HEK293T (cell line): Measurements from ENCODE around the gene KIF17.

Experiments used
- CTCF ChIA-PET: fragments of 350-600 bp; formaldehyde crosslinking; extraction: SDS; loops from one replicate; lab custom pipeline; 2021; ENCODE audit warnings: antibody characterized with exemption, inconsistent platforms; lab: Yijun Ruan, JAX
- POLR2A ChIA-PET: fragments of 350-600 bp; formaldehyde crosslinking; extraction: SDS; loops from one replicate; lab custom pipeline; 2020; ENCODE audit warnings: antibody characterized with exemption, inconsistent platforms; lab: Yijun Ruan, JAX
- DNase-seq: peaks from one replicate; pipeline ENCODE4 v3.0.0; 2012; ENCODE audit warnings: mixed read lengths; ENCODE audit errors: extremely low spot score
- ARNT ChIP-seq: fragments of 450-650 bp; IDR thresholded peaks from 2 replicates; pipeline ENCODE4 v1.6.1; 2017; ENCODE audit warnings: mild to moderate bottlenecking
- BHLHE40 ChIP-seq: fragments of 450-650 bp; IDR thresholded peaks from 2 replicates; pipeline ENCODE4 v1.6.1; 2016; ENCODE audit warnings: mild to moderate bottlenecking, moderate library complexity, borderline replicate concordance
- CTBP1 ChIP-seq: fragments of 450-650 bp; IDR thresholded peaks from 2 replicates; pipeline ENCODE4 v1.6.1; 2016; ENCODE audit warnings: borderline replicate concordance
- ELF4 ChIP-seq: fragments of 450-650 bp; IDR thresholded peaks from 2 replicates; pipeline ENCODE4 v1.6.1; 2017; ENCODE audit warnings: antibody characterized with exemption
- FOXA1 ChIP-seq: fragments of 450-650 bp; IDR thresholded peaks from 2 replicates; pipeline ENCODE4 v1.6.1; 2016; ENCODE audit warnings: mild to moderate bottlenecking
- FOXK2 ChIP-seq: fragments of 450-650 bp; IDR thresholded peaks from 2 replicates; pipeline ENCODE4 v1.6.1; 2016; ENCODE audit warnings: mild to moderate bottlenecking
- FOXM1 ChIP-seq: fragments of 450-650 bp; IDR thresholded peaks from 2 replicates; pipeline ENCODE4 v1.6.1; 2017; ENCODE audit warnings: mild to moderate bottlenecking, borderline replicate concordance
- HDGF ChIP-seq: fragments of 450-650 bp; IDR thresholded peaks from 2 replicates; pipeline ENCODE4 v1.6.1; 2017; ENCODE audit warnings: antibody characterized with exemption, borderline replicate concordance
- L3MBTL2 ChIP-seq: fragments of 450-650 bp; conservative IDR thresholded peaks from 2 replicates; pipeline ENCODE4 v1.6.1; 2016; ENCODE audit warnings: mild to moderate bottlenecking
- LEF1 ChIP-seq: fragments of 450-650 bp; IDR thresholded peaks from 2 replicates; pipeline ENCODE4 v1.6.1; 2017; ENCODE audit warnings: mild to moderate bottlenecking, borderline replicate concordance
- NFRKB ChIP-seq: fragments of 450-650 bp; IDR thresholded peaks from 2 replicates; pipeline ENCODE4 v1.6.1; 2016; ENCODE audit warnings: mild to moderate bottlenecking, moderate library complexity
- PKNOX1 ChIP-seq: fragments of 450-650 bp; IDR thresholded peaks from 2 replicates; pipeline ENCODE4 v1.6.1; 2016
- SP1 ChIP-seq: fragments of 450-650 bp; IDR thresholded peaks from 2 replicates; pipeline ENCODE4 v1.6.1; 2017
- SUZ12 ChIP-seq: fragments of 450-650 bp; IDR thresholded peaks from 2 replicates; pipeline ENCODE4 v1.6.1; 2016; ENCODE audit warnings: mild to moderate bottlenecking
- TARDBP ChIP-seq: fragments of 450-650 bp; IDR thresholded peaks from 2 replicates; pipeline ENCODE4 v1.6.1; 2016
- ZNF384 ChIP-seq: fragments of 450-650 bp; IDR thresholded peaks from 2 replicates; pipeline ENCODE4 v1.6.1; 2016

Gene KIF17

GRCh38 chr1:20660363-20660762 lies 57.4 kb downstream of the KIF17 start:
- POLR2A ChIA-PET = interaction anchor here (0.9 to 2.1 kb wide), 5 partner anchors 11 to 149 kb away, joined by 3 to 15 read pairs (median 6); no protein-coding TSS in a partner anchor
- TF ChIP-seq PKNOX1 = no peak
- TF ChIP-seq ELF4 = no peak
- TF ChIP-seq CTBP1 = no peak
- TF ChIP-seq HDGF = no peak
- no peak for TF ChIP-seq SUZ12
- TF ChIP-seq TARDBP = no peak
- no peak for TF ChIP-seq ARNT
- no peak for TF ChIP-seq LEF1
- no peak for TF ChIP-seq FOXM1
- no peak for TF ChIP-seq L3MBTL2
- no peak for TF ChIP-seq NFRKB
- no peak for TF ChIP-seq FOXA1
- CTCF ChIA-PET = interaction anchor here (0.7 kb wide), 1 partner anchor 32 kb away, joined by 3 read pairs; no protein-coding TSS in a partner anchor
- no peak for DNase-seq

GRCh38 chr1:20658166-20658915 lies 59.5 kb downstream of the KIF17 start:
- DNase-seq = no peak
- ChIA-PET POLR2A (no interaction called here), CTCF (no interaction called here)

GRCh38 chr1:20657024-20657423 lies 60.8 kb downstream of the KIF17 start:
- ChIA-PET POLR2A (interaction anchor here (0.8 kb wide), 2 partner anchors 9 to 24 kb away, joined by 3 read pairs; partner anchors contain the start of gene PINK1), CTCF (no interaction called here)
- no peak for TF ChIP-seq SUZ12
- TF ChIP-seq FOXA1 = no peak
- TF ChIP-seq ARNT = no peak
- no peak for TF ChIP-seq BHLHE40
- TF ChIP-seq ELF4 = no peak
- no peak for TF ChIP-seq NFRKB
- TF ChIP-seq HDGF = no peak
- TF ChIP-seq CTBP1 = no peak
- no peak for TF ChIP-seq FOXK2
- TF ChIP-seq SP1 = no peak
- TF ChIP-seq ZNF384 = no peak
- TF ChIP-seq L3MBTL2 = no peak
- no peak for TF ChIP-seq PKNOX1
- TF ChIP-seq FOXM1 = no peak
- TF ChIP-seq TARDBP = no peak
- TF ChIP-seq LEF1 = no peak
- DNase-seq = no peak

More at GRCh38 chr1:20658166-20658915, 59.5 kb downstream of the KIF17 start:
- no peak for TF ChIP-seq PKNOX1

- CTCF ChIA-PET = no interaction called here
- no peak for TF ChIP-seq FOXK2
- no peak for TF ChIP-seq TARDBP
- TF ChIP-seq LEF1 = no peak
- TF ChIP-seq PKNOX1 = no peak
- TF ChIP-seq L3MBTL2 = no peak
- TF ChIP-seq HDGF = no peak
- TF ChIP-seq SUZ12 = no peak
- no peak for TF ChIP-seq ARNT
- TF ChIP-seq BHLHE40 = no peak
- TF ChIP-seq ELF4 = no peak
- TF ChIP-seq FOXM1 = no peak
- no peak for TF ChIP-seq NFRKB
- TF ChIP-seq ZNF384 = no peak
- no peak for TF ChIP-seq CTBP1
- no peak for TF ChIP-seq FOXA1
- no peak for TF ChIP-seq SP1
- POLR2A ChIA-PET = no interaction called here
- DNase-seq = no peak
Observed at GRCh38 chr1:20654104-20654690, 63.6 kb downstream of the KIF17 start.

- ChIA-PET CTCF (interaction anchor here (0.7 kb wide), 1 partner anchor 439 kb away, joined by 3 read pairs; no protein-coding TSS in a partner anchor), POLR2A (interaction anchor here (1.2 kb wide), 1 partner anchor 9 kb away, joined by 4 read pairs; the partner anchor contains the start of gene DDOST)
- TF ChIP-seq SUZ12 = no peak
- TF ChIP-seq ELF4 = no peak
- TF ChIP-seq NFRKB = no peak
- TF ChIP-seq CTBP1 = no peak
- no peak for TF ChIP-seq ZNF384
- no peak for TF ChIP-seq BHLHE40
- TF ChIP-seq L3MBTL2 = no peak
- TF ChIP-seq FOXA1 = no peak
- no peak for TF ChIP-seq FOXM1
- no peak for TF ChIP-seq PKNOX1
Observed at GRCh38 chr1:20652300-20652699, 65.5 kb downstream of the KIF17 start.

More at GRCh38 chr1:20652300-20652699, 65.5 kb downstream of the KIF17 start:
- DNase-seq = no peak
